Adipocyte (in vitro differentiated cells): ENCODE measurements around the gene ARPP21.

Experiments
- DNase-seq: peaks from one replicate; pipeline ENCODE4 v3.0.0-alpha.2; 2015; ENCODE audit warnings: low read depth
- H3K27me3 ChIP-seq: replicated peaks from 2 replicates; pipeline ENCODE4 v1.7.0; 2013; ENCODE audit warnings: mild to moderate bottlenecking, low read length, moderate library complexity; ENCODE audit not compliant: control insufficient read depth, insufficient read depth
- H3K36me3 ChIP-seq: 2 replicates; pipeline ENCODE4 v1.7.0; 2013; ENCODE audit warnings: low read length, mild to moderate bottlenecking, moderate library complexity; ENCODE audit not compliant: control insufficient read depth, insufficient read depth, severe bottlenecking
- H3K4me1 ChIP-seq: 2 replicates; pipeline ENCODE4 v1.7.0; 2013; ENCODE audit warnings: mild to moderate bottlenecking, low read length, moderate library complexity; ENCODE audit not compliant: control insufficient read depth, insufficient read depth
- H3K4me3 ChIP-seq: 2 replicates; pipeline ENCODE4 v1.7.0; 2013; ENCODE audit warnings: mild to moderate bottlenecking, low read length, moderate library complexity
- H3K9ac ChIP-seq: 2 replicates; pipeline ENCODE4 v1.7.0; 2013; ENCODE audit warnings: mild to moderate bottlenecking, low read length, moderate library complexity
- H3K9me3 ChIP-seq: 2 replicates; pipeline ENCODE4 v1.7.0; 2013; ENCODE audit warnings: mild to moderate bottlenecking, low read length, moderate library complexity; ENCODE audit not compliant: control insufficient read depth

ARPP21 gene

DNA sequence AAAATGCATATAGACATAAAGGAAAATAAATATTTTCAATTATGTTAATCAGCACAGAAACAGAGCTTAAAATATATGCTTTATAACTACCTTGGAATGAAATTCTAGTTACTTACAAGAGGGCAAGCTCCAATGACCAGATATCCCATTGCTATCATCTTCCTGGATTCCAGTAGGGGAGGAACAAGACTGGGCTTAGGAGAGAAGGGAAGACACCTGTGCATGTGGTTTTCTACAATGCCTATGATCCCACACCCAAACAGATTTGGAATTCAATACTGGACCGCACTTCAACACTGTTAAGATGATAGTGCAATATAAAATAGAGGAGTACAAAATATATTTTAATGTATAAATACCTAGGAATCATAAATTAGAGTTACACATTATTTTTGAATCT lies 79.6 kb downstream of the ARPP21 start:
- Histone ChIP-seq H3K9me3 (no peaks in the 10 kb centered on the region), H3K36me3 (no peaks in the 10 kb centered on the region), H3K4me1 (no peaks in the 10 kb centered on the region), H3K4me3 (no peak overlapping the region), H3K27me3 (no peaks in the 10 kb centered on the region), H3K9ac (no peak overlapping the region)
- no peak for DNase-seq

DNA sequence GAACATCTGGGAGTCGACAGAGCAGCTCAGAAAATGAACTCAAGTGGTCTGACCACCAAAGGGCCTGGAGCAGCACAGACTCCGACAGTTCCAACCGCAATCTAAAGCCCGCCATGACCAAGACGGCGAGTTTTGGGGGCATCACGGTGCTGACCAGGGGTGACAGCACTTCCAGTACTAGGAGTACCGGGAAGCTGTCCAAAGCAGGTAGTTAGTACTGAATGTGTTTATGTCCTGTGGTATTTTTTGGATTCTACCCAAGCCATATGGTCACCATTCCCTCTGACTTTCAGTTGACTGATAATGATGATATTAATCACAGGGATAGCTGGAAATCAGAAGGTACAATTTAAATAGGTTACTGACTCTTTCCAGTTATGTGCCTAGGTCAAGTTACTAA lies 82.3 kb downstream of the ARPP21 start:
- Histone ChIP-seq H3K36me3 (no peaks in the 10 kb centered on the region), H3K4me1 (no peaks in the 10 kb centered on the region), H3K9ac (no peak overlapping the region), H3K4me3 (no peak overlapping the region), H3K9me3 (no peaks in the 10 kb centered on the region), H3K27me3 (peaks cover 5% of the 10 kb centered on the region)
- DNase-seq = no peak

DNA sequence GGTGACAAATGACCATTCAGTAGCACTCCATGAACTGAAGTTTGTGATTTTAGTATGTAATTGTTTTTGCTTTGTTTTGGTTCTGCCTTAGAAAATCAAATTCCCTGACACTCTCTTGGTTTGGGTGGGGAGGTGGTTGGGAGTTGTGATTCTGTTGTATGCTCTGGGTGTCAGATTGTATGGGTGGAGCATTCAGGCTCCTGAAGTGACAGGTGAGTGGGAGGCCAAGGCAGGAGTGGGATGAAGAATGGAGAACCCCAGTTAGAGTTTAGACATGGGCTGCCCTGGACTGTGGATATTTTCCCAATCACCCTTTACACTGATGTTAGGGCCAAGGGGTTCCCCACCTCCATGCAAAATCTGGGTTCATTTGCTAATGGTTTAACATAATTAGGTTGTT lies 83.6 kb downstream of the ARPP21 start:
- Histone ChIP-seq H3K36me3 (no peaks in the 10 kb centered on the region), H3K9me3 (no peaks in the 10 kb centered on the region), H3K9ac (no peak overlapping the region), H3K4me3 (no peak overlapping the region), H3K4me1 (no peaks in the 10 kb centered on the region), H3K27me3 (peaks cover 5% of the 10 kb centered on the region)
- no peak for DNase-seq

DNA sequence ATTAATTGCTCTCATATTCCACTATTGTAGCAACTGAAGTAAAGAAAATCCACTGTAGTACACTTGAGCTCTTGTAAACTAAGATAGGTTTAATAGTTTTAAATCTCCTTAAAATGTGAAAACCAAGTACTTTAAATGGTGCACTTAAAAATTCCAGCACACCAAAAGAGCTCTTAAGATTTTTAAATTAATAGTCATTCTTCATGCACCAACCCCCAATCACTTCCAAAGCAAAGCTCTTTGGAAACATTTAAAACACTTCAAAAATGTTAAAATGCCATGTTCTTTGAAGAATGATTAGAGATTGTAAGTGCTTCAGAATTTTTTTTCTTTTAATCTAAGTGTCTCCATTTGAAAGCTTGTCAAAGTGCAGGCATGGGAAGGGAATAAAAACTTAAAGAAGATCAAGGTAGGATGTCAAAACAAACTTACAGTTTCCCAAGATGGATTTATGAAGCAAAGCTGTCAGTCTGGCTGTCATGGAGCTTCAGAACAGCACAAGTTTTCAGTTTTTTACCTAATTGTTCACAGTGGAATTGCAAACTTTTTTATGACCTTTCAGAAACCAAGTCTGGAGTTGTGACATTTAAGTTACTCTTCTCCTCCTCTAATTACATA lies 84.3 kb downstream of the ARPP21 start:
- H3K4me1 ChIP-seq = no peaks in the 10 kb centered on the region
- no peaks in the 10 kb centered on the region for H3K9me3 ChIP-seq
- H3K36me3 ChIP-seq = no peaks in the 10 kb centered on the region
- peaks cover 5% of the 10 kb centered on the region for H3K27me3 ChIP-seq
- no peak overlapping the region for H3K4me3 ChIP-seq
- H3K9ac ChIP-seq = no peak overlapping the region
- no peak for DNase-seq

DNA sequence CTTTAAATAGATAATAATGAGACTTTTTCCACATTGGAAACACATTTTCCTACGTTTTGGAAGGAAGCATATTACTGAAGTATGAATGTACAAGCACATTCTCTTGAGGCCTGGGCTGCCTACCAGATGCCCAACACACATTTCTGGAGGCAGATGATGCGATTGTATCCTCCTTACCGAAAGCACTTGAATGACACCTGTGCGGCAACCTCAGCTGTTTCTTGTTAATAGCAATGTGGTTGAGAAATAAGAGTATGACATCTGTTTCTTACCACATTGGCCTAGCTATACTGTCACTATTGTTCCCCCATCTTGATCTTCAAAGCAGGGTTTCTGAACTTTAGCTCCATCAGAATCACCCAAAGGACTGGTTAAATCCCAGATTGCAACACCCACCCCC lies 84.8 kb downstream of the ARPP21 start:
- no peak for DNase-seq
- Histone ChIP-seq H3K9ac (no peak overlapping the region), H3K4me3 (no peak overlapping the region), H3K27me3 (peaks cover 5% of the 10 kb centered on the region), H3K36me3 (no peaks in the 10 kb centered on the region), H3K4me1 (no peaks in the 10 kb centered on the region), H3K9me3 (no peaks in the 10 kb centered on the region)

DNA sequence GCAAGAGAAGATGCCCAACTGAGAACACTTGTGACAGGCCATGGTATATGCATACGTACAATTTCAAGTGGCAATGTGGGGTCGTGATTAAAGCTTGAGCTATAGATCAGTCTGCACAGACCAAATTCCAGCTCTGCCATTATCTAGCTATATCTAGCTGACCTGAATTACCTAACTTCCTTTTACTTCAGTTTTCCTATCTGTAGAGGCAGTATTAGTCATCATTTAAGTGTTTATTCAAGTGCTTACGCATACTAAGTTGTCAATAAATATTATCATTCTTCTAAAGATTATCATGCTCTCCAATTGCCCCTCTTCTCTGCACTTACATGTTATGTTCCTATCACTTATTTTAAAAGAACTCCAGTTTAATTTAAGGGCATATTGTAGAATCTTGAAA lies 87.9 kb downstream of the ARPP21 start:
- no peaks in the 10 kb centered on the region for H3K4me1 ChIP-seq
- no peaks in the 10 kb centered on the region for H3K36me3 ChIP-seq
- DNase-seq = no peak
- no peaks in the 10 kb centered on the region for H3K9me3 ChIP-seq
- no peak overlapping the region for H3K4me3 ChIP-seq
- H3K9ac ChIP-seq = no peak overlapping the region
- H3K27me3 ChIP-seq = peaks cover 5% of the 10 kb centered on the region

DNA sequence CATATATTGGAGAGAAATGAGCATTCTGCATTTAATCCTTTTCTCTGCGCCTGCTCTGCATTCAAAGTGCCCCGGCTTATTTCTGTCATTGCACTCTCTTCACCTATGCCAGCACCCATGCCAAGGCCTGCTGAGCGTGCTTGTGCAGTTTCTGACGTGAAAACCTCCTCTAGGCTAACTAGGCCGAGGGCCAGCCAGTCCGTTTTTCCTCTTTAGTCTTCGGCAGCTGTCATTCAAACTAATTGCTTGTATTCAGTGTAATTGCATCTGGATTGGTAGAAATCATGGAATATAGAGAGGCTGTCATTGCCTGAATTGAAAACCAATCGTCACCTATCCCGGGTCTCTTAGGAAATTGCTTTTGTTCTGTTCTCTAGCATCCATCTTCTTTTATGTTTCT lies 94.0 kb downstream of the ARPP21 start:
- no peaks in the 10 kb centered on the region for H3K9me3 ChIP-seq
- H3K9ac ChIP-seq = no peak overlapping the region
- no peak for DNase-seq
- H3K4me3 ChIP-seq = no peak overlapping the region
- H3K36me3 ChIP-seq = no peaks in the 10 kb centered on the region
- H3K4me1 ChIP-seq = no peaks in the 10 kb centered on the region
- H3K27me3 ChIP-seq = peaks cover 13% of the 10 kb centered on the region

DNA sequence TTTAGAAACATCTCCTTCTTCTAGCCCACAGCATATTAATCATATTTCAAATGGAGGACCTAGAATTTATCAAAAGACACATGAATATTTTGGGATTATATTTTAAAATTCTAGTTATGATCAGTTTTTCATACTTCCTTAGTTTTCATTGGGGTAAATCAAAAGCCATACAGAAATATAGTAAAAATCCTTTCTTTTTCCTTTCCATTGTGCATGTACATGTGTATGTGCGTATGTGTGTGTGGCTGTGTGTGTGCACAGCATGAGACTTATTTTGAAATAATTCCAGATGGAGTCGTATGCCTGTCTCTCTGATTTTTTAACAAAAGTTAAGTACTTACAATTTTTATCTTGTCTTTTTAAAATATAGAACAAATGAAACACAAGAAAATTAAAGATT lies 94.5 kb downstream of the ARPP21 start:
- H3K9me3 ChIP-seq = no peaks in the 10 kb centered on the region
- H3K9ac ChIP-seq = no peak overlapping the region
- H3K4me1 ChIP-seq = no peaks in the 10 kb centered on the region
- DNase-seq = no peak
- H3K4me3 ChIP-seq = no peak overlapping the region
- H3K36me3 ChIP-seq = no peaks in the 10 kb centered on the region
- H3K27me3 ChIP-seq = peaks cover 13% of the 10 kb centered on the region

DNA sequence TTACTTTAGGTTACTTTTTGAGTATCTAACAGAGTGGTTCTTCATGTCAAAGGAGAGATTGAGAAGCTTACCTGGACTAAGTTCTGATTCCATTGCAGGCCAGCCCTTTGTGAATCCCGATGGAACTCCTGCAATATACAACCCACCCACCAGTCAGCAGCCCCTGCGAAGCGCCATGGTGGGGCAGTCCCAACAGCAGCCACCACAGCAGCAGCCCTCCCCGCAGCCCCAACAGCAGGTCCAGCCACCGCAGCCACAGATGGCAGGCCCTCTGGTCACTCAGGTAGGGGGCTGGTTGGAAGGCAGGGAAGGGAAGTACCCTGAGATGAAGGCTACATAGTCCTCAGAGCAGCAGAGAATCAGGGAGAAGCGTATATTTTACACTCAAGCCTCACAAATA lies 97.8 kb downstream of the ARPP21 start:
- no peaks in the 10 kb centered on the region for H3K4me1 ChIP-seq
- no peak for DNase-seq
- H3K27me3 ChIP-seq = peaks cover 13% of the 10 kb centered on the region
- H3K4me3 ChIP-seq = no peak overlapping the region
- H3K9ac ChIP-seq = no peak overlapping the region
- H3K9me3 ChIP-seq = no peaks in the 10 kb centered on the region
- no peaks in the 10 kb centered on the region for H3K36me3 ChIP-seq

DNA sequence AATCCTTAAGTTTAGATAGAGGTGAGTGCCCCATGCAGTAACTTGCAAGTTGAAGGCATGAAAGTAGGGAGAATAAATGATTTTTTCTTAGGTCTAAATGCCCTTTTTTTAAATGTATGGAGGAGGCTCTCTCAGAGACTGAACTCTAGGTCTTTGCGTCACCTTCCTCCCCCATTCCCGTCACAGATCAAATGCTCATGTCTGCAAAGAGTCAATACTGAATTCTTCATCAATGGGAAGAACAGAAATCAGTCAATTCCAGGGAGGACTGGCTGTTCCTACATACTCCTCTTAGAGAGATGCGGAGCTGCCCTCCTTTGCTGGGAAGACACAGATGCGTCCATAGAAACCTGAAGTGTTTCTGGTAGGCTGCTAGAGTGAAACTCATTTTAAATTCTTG lies 98.2 kb downstream of the ARPP21 start:
- peaks cover 13% of the 10 kb centered on the region for H3K27me3 ChIP-seq
- no peak overlapping the region for H3K9ac ChIP-seq
- H3K36me3 ChIP-seq = no peaks in the 10 kb centered on the region
- no peaks in the 10 kb centered on the region for H3K9me3 ChIP-seq
- no peaks in the 10 kb centered on the region for H3K4me1 ChIP-seq
- DNase-seq = no peak
- no peak overlapping the region for H3K4me3 ChIP-seq

DNA sequence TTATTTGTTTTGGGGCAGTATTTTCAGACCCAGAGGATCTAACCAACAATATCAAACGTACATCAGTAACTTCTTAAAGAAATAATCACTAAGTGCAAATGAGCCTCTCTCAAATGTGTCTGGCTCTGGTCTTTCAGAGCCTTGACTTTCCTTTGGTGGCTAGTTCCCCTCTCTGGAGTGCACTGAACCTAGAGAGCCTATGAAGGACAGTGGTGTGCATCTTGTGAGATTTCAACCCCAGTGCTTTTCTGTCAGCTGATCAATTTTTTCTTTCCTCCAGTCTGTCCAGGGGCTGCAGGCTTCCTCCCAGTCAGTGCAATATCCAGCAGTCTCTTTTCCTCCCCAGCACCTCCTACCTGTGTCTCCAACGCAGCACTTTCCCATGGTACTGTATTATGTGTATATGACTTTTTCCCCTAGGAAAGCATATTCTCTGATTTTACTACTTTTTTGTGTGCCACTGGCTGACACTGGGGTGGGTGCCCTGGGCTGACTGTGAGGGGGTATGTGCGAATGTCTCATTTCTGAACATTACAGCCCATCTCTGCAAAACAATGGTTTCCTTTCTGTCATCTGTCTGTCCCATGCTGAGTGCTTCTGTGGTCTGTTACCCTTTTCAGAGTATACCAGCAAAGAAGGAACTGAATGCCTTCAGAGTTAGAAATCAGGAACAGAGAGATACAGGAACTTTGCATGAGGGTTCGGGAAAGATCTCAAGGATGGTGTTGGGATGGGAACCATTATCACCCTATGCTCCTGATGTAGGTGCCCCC lies 98.8 kb downstream of the ARPP21 start:
- no peak overlapping the region for H3K9ac ChIP-seq
- no peak for DNase-seq
- H3K4me3 ChIP-seq = no peak overlapping the region
- H3K36me3 ChIP-seq = no peaks in the 10 kb centered on the region
- H3K27me3 ChIP-seq = peaks cover 13% of the 10 kb centered on the region
- no peaks in the 10 kb centered on the region for H3K9me3 ChIP-seq
- no peaks in the 10 kb centered on the region for H3K4me1 ChIP-seq
